ENCODE data around the gene ZSCAN12.

DNA sequence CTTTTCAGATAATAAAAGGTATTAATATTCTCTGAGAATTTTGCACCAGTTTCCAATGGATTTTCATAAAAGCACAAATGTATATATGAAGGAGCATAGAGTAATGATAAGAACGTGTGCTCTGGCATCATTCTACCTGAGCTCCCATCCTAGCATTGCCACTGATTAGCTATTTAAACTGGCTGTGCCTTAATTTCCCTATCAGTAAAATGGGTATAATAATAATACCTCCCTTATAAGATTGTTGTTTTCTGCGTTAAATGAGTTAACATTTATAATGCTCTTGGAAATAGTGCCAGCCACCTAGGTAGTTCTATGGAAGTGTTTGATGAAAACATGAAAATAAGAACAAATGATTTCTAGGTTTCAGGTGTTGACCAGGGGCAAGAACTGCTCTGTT, 38.6 kb downstream of the ZSCAN12 start:
- TF ChIP-seq, protein P1, sequence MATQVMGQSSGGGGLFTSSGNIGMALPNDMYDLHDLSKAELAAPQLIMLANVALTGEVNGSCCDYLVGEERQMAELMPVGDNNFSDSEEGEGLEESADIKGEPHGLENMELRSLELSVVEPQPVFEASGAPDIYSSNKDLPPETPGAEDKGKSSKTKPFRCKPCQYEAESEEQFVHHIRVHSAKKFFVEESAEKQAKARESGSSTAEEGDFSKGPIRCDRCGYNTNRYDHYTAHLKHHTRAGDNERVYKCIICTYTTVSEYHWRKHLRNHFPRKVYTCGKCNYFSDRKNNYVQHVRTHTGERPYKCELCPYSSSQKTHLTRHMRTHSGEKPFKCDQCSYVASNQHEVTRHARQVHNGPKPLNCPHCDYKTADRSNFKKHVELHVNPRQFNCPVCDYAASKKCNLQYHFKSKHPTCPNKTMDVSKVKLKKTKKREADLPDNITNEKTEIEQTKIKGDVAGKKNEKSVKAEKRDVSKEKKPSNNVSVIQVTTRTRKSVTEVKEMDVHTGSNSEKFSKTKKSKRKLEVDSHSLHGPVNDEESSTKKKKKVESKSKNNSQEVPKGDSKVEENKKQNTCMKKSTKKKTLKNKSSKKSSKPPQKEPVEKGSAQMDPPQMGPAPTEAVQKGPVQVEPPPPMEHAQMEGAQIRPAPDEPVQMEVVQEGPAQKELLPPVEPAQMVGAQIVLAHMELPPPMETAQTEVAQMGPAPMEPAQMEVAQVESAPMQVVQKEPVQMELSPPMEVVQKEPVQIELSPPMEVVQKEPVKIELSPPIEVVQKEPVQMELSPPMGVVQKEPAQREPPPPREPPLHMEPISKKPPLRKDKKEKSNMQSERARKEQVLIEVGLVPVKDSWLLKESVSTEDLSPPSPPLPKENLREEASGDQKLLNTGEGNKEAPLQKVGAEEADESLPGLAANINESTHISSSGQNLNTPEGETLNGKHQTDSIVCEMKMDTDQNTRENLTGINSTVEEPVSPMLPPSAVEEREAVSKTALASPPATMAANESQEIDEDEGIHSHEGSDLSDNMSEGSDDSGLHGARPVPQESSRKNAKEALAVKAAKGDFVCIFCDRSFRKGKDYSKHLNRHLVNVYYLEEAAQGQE (IDR thresholded peaks at IDR 0.05; ENCODE audit: insufficient read depth in 1 of 2, low read depth in 2 of 2, low read length in 2 of 2) = no peak
- TF ChIP-seq FOXP2 (optimal IDR thresholded peaks at IDR 0.05; ENCODE audit: borderline replicate concordance, extremely low read depth, extremely low read length, insufficient read depth) (no peak), POLR2AphosphoS5 (IDR thresholded peaks at IDR 0.05; ENCODE audit: low read depth, low read length) (no peak)

Data from PFSK-1 (cell line).